VCaP (cell line): ENCODE data around the gene FGF16.
"Not testable (repeated sequence)": the region's sequence is repeated elsewhere in the genome, so short reads cannot be mapped to it uniquely, and the experiment has no call there.

Experiments used
- H3K27ac ChIP-seq: fragments of 450-650 bp; 2 replicates; pipeline ENCODE4 v1.5.1; 2017
- TF ChIP-seq, protein P1 (sequence below): fragments of 450-650 bp; conservative IDR thresholded peaks from 2 replicates; pipeline ENCODE4 v1.5.1; 2017; ENCODE audit warnings: mild to moderate bottlenecking, moderate library complexity

Gene FGF16

DNA sequence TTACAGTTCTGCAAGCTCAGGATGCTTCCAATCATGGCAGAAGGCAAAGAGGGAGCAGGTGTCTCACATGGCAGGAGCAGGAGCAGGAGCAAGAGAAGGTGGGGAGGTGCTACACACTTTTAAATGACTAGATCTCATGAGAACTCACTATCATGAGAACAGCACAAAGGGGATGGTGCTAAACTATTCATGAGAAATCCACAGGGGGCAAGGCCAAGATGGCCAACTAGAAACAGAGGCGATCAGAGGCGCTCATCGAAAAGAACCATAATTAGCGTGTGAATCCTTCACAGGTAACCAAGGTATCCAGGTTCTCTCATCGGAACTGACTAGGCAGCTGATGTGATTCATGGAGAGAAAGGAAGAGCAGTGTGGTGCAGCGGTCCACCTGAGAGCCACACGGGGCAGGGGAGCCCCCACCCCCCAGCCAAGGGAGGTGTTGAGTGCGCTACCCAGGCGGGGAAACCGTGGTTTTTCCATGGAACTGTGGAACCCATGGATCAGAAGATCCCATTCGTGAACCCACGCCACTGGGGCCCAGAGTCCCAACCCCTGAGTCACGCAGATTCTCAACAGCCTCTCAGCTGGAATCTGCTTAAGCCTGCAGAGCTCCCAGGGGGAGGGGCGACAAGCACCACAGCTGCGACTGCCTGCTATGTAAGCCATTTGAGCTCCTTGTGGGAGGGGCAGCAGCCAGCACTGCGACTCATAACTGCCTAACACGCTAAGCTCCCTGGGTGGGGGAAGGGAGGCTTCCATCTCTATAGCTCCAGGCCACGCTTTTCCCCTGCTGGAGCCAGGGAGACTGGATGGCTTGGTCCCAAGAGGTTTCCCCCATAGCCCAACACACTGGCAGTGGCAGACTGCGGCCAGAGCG, 46.7 kb downstream of the FGF16 start:
- no peak overlapping the region for H3K27ac ChIP-seq
- TF ChIP-seq, protein P1, sequence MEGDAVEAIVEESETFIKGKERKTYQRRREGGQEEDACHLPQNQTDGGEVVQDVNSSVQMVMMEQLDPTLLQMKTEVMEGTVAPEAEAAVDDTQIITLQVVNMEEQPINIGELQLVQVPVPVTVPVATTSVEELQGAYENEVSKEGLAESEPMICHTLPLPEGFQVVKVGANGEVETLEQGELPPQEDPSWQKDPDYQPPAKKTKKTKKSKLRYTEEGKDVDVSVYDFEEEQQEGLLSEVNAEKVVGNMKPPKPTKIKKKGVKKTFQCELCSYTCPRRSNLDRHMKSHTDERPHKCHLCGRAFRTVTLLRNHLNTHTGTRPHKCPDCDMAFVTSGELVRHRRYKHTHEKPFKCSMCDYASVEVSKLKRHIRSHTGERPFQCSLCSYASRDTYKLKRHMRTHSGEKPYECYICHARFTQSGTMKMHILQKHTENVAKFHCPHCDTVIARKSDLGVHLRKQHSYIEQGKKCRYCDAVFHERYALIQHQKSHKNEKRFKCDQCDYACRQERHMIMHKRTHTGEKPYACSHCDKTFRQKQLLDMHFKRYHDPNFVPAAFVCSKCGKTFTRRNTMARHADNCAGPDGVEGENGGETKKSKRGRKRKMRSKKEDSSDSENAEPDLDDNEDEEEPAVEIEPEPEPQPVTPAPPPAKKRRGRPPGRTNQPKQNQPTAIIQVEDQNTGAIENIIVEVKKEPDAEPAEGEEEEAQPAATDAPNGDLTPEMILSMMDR, result no peak

DNA sequence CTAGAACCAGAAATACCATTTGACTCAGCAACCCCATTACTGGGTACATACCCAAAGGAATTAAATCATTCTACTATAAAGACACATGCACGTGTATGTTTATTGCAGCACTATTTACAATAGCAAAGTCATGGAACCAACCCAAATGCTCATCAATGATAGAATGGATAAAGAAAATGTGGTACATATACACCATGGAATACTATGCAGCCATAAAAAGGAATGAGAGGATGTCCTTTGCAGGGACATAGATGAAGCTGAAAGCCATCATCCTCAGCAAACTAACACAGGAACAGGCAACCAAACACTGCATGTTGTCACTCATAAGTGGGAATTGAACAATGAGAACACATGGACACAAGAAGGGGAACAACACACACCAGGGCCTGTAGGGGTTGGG, 53.0 kb downstream of the FGF16 start:
- not testable (repeated sequence) for H3K27ac ChIP-seq

DNA sequence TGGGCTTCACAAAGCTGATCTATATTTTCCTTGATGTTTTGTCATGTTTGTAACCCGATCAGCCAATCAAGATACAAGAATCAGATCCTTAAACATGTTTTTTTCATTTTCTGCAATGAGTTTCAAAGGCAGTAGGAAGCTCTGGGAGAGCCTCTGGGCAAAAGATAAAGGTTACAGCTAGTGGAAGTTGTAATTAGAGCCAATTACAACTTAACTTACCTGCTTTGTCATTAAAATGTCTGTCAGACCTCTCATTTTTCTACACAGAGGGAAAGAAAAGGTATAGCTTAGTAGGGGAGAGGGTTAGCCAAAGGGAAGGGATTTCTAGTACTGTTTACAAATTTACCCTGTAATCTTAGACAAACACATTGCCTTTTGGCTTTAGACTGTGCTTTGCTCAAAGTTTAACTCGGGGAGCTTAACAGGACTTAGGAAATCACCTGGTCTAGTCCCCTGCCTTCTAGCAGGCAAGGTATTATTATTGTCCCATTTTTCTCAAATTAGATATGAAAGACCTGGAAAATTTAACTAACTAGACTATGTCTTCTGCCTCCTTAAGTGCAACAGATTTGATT, 55.8 kb downstream of the FGF16 start:
- H3K27ac ChIP-seq, result no peak overlapping the region
- TF ChIP-seq, protein P1, result no peak

DNA sequence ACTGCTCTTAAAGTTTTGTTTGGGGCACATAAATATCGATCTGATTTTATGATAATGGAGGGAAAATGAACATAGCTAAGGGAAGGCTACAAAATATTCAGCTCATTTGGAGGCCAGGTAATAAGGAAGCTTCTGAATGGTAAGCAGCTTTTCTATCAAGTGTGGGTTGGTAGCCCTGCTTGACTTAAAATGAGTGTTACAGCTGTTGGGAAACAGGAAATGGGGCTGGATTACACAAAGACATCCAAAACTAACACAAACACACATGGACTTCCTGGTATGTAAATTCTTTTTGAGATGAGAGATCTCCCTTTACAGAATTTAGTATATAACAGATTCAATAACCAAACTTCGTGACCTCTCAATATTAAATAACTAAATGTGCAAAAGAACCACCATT, 58.0 kb downstream of the FGF16 start:
- peak overlapping the region; percentile 34 for H3K27ac ChIP-seq
- TF ChIP-seq, protein P1, result no peak
